AG10803 (cell line): Measurements from ENCODE around the gene CDC42BPG.

Source experiments
- DNase-seq: peaks from one replicate; pipeline ENCODE4 v3.0.0; 2010; ENCODE audit warnings: low read depth
- H3K4me3 ChIP-seq: 2 replicates; pipeline ENCODE4 v1.5.1; 2011; ENCODE audit warnings: mild to moderate bottlenecking, low read length, control low read depth
- TF ChIP-seq, protein P1 (sequence below): conservative IDR thresholded peaks from 2 replicates; pipeline ENCODE4 v1.5.1; 2011; ENCODE audit warnings: mild to moderate bottlenecking, low read length, control low read depth, inconsistent platforms

Gene CDC42BPG

DNA sequence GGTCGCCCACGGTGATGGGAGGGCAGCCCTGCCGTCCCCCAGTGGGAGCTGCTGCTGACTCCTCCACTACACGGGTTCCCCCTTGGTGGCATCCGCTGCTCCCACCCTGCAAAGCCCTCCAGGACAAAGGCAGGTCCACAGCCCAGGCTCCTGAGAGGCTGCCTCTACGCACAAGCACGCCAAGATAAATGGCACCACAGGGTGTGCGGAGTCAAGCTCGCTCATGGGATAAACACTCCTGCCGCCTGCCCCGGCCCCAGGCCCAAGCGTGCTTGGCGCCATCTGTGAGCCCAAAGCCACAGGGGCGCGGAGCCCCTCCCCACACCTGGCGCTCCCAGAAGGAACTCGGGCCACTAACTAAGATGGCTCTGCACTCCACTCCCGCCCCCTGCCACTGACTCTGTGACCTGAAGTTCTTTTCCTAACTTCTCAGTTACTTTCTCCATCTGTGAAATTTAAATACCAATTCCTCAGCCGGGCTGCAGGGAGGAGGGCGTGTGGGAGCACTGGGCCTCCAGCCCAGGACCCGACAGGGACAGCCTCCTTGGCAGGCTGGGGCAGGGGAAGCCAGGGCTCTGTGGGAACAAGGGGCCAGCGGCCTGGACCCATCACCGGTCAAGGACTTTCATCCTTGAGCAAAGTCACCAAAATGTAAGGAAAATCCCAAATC is 19.1 kb upstream of the CDC42BPG start:
- TF ChIP-seq, protein P1, sequence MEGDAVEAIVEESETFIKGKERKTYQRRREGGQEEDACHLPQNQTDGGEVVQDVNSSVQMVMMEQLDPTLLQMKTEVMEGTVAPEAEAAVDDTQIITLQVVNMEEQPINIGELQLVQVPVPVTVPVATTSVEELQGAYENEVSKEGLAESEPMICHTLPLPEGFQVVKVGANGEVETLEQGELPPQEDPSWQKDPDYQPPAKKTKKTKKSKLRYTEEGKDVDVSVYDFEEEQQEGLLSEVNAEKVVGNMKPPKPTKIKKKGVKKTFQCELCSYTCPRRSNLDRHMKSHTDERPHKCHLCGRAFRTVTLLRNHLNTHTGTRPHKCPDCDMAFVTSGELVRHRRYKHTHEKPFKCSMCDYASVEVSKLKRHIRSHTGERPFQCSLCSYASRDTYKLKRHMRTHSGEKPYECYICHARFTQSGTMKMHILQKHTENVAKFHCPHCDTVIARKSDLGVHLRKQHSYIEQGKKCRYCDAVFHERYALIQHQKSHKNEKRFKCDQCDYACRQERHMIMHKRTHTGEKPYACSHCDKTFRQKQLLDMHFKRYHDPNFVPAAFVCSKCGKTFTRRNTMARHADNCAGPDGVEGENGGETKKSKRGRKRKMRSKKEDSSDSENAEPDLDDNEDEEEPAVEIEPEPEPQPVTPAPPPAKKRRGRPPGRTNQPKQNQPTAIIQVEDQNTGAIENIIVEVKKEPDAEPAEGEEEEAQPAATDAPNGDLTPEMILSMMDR: no peak
- no peak overlapping the region for H3K4me3 ChIP-seq
- peak; percentile 36 for DNase-seq

GRCh38 chr11:64862987-64863390 is 18.5 kb upstream of the CDC42BPG start:
- peak; percentile 23 for DNase-seq

GRCh38 chr11:64861227-64861975 is 16.9 kb upstream of the CDC42BPG start:
- DNase-seq: no peak

More at GRCh38 chr11:64862987-64863390, 18.5 kb upstream of the CDC42BPG start:
- no peak overlapping the region for H3K4me3 ChIP-seq
- TF ChIP-seq, protein P1: no peak

GRCh38 chr11:64859542-64860414 is 15.3 kb upstream of the CDC42BPG start:
- TF ChIP-seq, protein P1: no peak
- no peak overlapping the region for H3K4me3 ChIP-seq
- DNase-seq: no peak

More at GRCh38 chr11:64861227-64861975, 16.9 kb upstream of the CDC42BPG start:
- TF ChIP-seq, protein P1: no peak
- no peak overlapping the region for H3K4me3 ChIP-seq

DNA sequence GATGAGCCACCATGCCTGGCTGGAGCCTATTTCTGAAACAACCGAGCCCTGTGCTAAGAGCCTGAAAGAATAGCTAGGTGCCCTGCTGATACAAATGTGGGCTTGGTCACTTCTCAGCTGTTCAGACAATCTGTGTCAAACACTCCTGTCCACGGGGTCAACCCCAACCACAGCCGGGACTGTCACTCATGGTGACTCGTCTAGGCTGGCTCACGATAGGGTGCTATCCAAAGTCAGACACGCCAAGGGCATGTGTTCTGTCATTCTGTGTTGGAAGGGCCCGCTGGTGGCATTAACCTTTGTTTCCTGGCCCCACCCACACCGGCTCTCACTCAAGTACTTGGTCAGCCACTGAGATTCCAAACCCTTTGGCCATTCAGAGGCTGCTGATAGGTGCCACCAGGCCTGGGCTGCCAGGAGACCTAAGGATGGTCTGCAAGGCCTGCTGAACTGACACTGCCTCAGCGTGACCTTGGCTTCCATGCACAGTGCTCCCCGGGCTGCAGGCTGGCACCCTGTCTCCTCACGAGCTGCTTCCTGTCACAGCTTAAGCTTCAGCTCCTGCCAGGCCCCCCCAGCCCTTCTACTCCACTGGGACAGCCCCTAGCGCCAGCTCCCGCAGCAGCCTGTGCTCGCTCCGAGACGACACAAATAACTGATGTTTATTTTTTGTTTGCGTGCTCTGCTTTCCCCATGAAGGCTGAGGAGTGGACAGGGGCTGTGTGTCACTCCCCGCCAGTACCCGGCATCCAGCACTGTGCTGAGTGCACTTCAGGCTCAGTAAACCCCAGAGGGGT is 14.2 kb upstream of the CDC42BPG start:
- TF ChIP-seq, protein P1: no peak
- H3K4me3 ChIP-seq: no peak overlapping the region
- no peak for DNase-seq

- H3K4me3 ChIP-seq: no peak overlapping the region
- TF ChIP-seq, protein P1: no peak
- no peak for DNase-seq
Measured at GRCh38 chr11:64857485-64857884, 13.0 kb upstream of the CDC42BPG start.
